ENCODE measurements around the gene GANAB. TPM values are rescaled to one million over a fixed set of nuclear protein-coding genes. Genes with fewer than 3 reads are reported as not detected.

Gene GANAB
- total RNA-seq, 2 donors from 2014 or later = 187 to 241 TPM

- DNase-seq (ENCODE audit: low spot score in 2 of 2) (peak; percentile 84 to 97), ATAC-seq (peak; percentile 59 to 81)
- H3K9me3 Mint-ChIP-seq = no peaks in the 10 kb centered on the region
- peak within 1 kb of the TSS; percentile 91 to 99 for H3K27ac Mint-ChIP-seq
- H3K36me3 Mint-ChIP-seq = peaks cover 15% of the 10 kb centered on the region in 2 donors
Measured at GRCh38 chr11:62612366-62613290, 33.8 kb downstream of the GANAB start, which contains the start of the genes EML3 and ROM1. EML3 (minus strand) TSS chr11:62612775; CDS start chr11:62612457, 318 bp downstream. ROM1 (plus strand) TSS chr11:62613257; CDS start chr11:62613282, 25 bp downstream.

- peak; percentile 44 to 72 for ATAC-seq
- Mint-ChIP-seq H3K36me3 (peaks cover 15% of the 10 kb centered on the region in 2 donors), H3K9me3 (no peaks in the 10 kb centered on the region), H3K27ac (peak overlapping the region; percentile 91 to 99)
- DNase-seq (ENCODE audit: low spot score in 2 of 2) = peak in 1 of 2 donors; percentile 70
Measured at GRCh38 chr11:62611705-62612365, 34.6 kb downstream of the GANAB start.

- DNase-seq (ENCODE audit: low spot score in 2 of 2) = no peak
- H3K27ac Mint-ChIP-seq = peak overlapping the region; percentile 91 to 99
- no peaks in the 10 kb centered on the region for H3K9me3 Mint-ChIP-seq
- H3K36me3 Mint-ChIP-seq = peaks cover 15% of the 10 kb centered on the region in 2 donors
- no peak for ATAC-seq
Measured at GRCh38 chr11:62610814-62611704, 35.4 kb downstream of the GANAB start.

GRCh38 chr11:62610403-62610802 lies 36.0 kb downstream of the GANAB start:
- ATAC-seq (no peak), DNase-seq (ENCODE audit: low spot score in 2 of 2) (no peak)
- peak overlapping the region; percentile 91 to 93 for H3K27ac Mint-ChIP-seq
- H3K9me3 Mint-ChIP-seq = no peaks in the 10 kb centered on the region
- H3K36me3 Mint-ChIP-seq = peaks cover 15% of the 10 kb centered on the region in 2 donors

- Mint-ChIP-seq H3K27ac (peak overlapping the region; percentile 4 to 53), H3K36me3 (peaks cover 20% of the 10 kb centered on the region in 2 donors), H3K9me3 (no peaks in the 10 kb centered on the region)
- DNase-seq (ENCODE audit: low spot score in 2 of 2) (no peak), ATAC-seq (no peak)
Measured at GRCh38 chr11:62608776-62609175, 37.6 kb downstream of the GANAB start.

GRCh38 chr11:62607714-62608113 lies 38.7 kb downstream of the GANAB start:
- H3K36me3 Mint-ChIP-seq = peaks cover 28 to 31% of the 10 kb centered on the region in 2 donors
- H3K9me3 Mint-ChIP-seq = no peaks in the 10 kb centered on the region
- ATAC-seq (no peak), DNase-seq (ENCODE audit: low spot score in 2 of 2) (no peak)
- H3K27ac Mint-ChIP-seq = peak overlapping the region in 1 of 2 donors; percentile 18

GRCh38 chr11:62605902-62606301 lies 40.5 kb downstream of the GANAB start:
- H3K27ac Mint-ChIP-seq = peak overlapping the region in 1 of 2 donors; percentile 55
- no peak for ATAC-seq
- DNase-seq (ENCODE audit: low spot score in 2 of 2) = no peak
- peaks cover 27 to 32% of the 10 kb centered on the region in 2 donors for H3K36me3 Mint-ChIP-seq
- H3K9me3 Mint-ChIP-seq = no peaks in the 10 kb centered on the region

GRCh38 chr11:62605467-62605866 lies 40.9 kb downstream of the GANAB start:
- Mint-ChIP-seq H3K9me3 (no peaks in the 10 kb centered on the region), H3K27ac (peak overlapping the region in 1 of 2 donors; percentile 28), H3K36me3 (peaks cover 28 to 32% of the 10 kb centered on the region in 2 donors)
- no peak for ATAC-seq
- DNase-seq (ENCODE audit: low spot score in 2 of 2) = no peak

GRCh38 chr11:62604460-62605120 lies 41.8 kb downstream of the GANAB start:
- Mint-ChIP-seq H3K27ac (peak overlapping the region in 1 of 2 donors; percentile 28), H3K36me3 (peaks cover 31 to 36% of the 10 kb centered on the region in 2 donors), H3K9me3 (no peaks in the 10 kb centered on the region)
- no peak for DNase-seq (ENCODE audit: low spot score in 2 of 2)
- ATAC-seq = no peak

GRCh38 chr11:62603776-62604299 lies 42.6 kb downstream of the GANAB start:
- Mint-ChIP-seq H3K27ac (peak overlapping the region in 1 of 2 donors; percentile 22), H3K9me3 (no peaks in the 10 kb centered on the region), H3K36me3 (peaks cover 39 to 43% of the 10 kb centered on the region in 2 donors)
- ATAC-seq = no peak
- DNase-seq (ENCODE audit: low spot score in 2 of 2) = no peak

GRCh38 chr11:62603072-62603408 lies 43.4 kb downstream of the GANAB start:
- DNase-seq (ENCODE audit: low spot score in 2 of 2) (no peak), ATAC-seq (no peak)
- no peaks in the 10 kb centered on the region for H3K9me3 Mint-ChIP-seq
- H3K27ac Mint-ChIP-seq = peak overlapping the region; percentile 22 to 80
- H3K36me3 Mint-ChIP-seq = peaks cover 47 to 51% of the 10 kb centered on the region in 2 donors

GRCh38 chr11:62602141-62603071 lies 44.0 kb downstream of the GANAB start:
- ATAC-seq (peak in 1 of 2 donors; percentile 0), DNase-seq (ENCODE audit: low spot score in 2 of 2) (no peak)
- H3K36me3 Mint-ChIP-seq = peaks cover 53 to 57% of the 10 kb centered on the region in 2 donors
- no peaks in the 10 kb centered on the region for H3K9me3 Mint-ChIP-seq
- H3K27ac Mint-ChIP-seq = peak overlapping the region; percentile 87 to 99

GRCh38 chr11:62601372-62602140 lies 44.9 kb downstream of the GANAB start, which contains the start of gene MTA2:
MTA2 (minus strand) TSS chr11:62601865; CDS start chr11:62601450, 415 bp downstream.
- DNase-seq (ENCODE audit: low spot score in 2 of 2) (peak; percentile 99 to 100), ATAC-seq (peak; percentile 75 to 85)
- Mint-ChIP-seq H3K27ac (peak within 1 kb of the TSS; percentile 87 to 99), H3K9me3 (no peaks in the 10 kb centered on the region), H3K36me3 (peaks cover 58 to 62% of the 10 kb centered on the region in 2 donors)

- Mint-ChIP-seq H3K27ac (peak overlapping the region; percentile 87 to 97), H3K9me3 (no peaks in the 10 kb centered on the region), H3K36me3 (peaks cover 60 to 62% of the 10 kb centered on the region in 2 donors)
- ATAC-seq = peak; percentile 9 to 17
- peak; percentile 48 to 64 for DNase-seq (ENCODE audit: low spot score in 2 of 2)
Measured at GRCh38 chr11:62601122-62601371, 45.4 kb downstream of the GANAB start.
